ENCODE data around the gene TPSAB1.

The TPSAB1 gene

DNA sequence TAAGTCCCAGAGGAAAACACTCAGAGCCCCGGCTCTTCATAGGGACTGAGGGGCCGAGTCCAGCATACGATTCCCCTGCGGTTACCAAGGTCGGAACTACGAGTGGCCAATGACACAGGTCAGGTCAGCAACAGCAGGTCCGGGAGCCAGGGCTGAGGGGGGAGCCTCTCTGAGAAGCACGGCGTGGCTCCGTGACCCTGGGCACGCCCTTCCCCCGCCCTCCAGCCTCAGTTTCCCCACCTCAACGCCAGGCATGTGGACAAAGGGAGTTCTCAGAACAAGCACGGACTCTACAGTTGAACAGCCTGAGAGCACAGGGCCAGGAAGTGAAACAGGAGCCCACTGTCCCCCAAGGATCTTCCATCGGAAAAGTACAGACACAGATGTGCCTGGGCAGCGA is 41.0 kb downstream of the TPSAB1 start:
- no peak overlapping the region for H3K4me3 ChIP-seq (ENCODE audit: low read depth in 1 of 2, low read length in 1 of 2)
- H3K27ac ChIP-seq, result no peak overlapping the region
- TF ChIP-seq CTCF (IDR thresholded peaks at IDR 0.05), result no peak
- no peaks in the 10 kb centered on the region for H3K9me3 ChIP-seq
- H3K4me1 ChIP-seq (ENCODE audit: control insufficient read depth in 1 of 2, insufficient read depth in 1 of 2, low read depth in 1 of 2, low read length in 1 of 2), result no peaks in the 10 kb centered on the region
- no peaks in the 10 kb centered on the region for H3K36me3 ChIP-seq
- H3K27me3 ChIP-seq, result peaks cover 66% of the 10 kb centered on the region

DNA sequence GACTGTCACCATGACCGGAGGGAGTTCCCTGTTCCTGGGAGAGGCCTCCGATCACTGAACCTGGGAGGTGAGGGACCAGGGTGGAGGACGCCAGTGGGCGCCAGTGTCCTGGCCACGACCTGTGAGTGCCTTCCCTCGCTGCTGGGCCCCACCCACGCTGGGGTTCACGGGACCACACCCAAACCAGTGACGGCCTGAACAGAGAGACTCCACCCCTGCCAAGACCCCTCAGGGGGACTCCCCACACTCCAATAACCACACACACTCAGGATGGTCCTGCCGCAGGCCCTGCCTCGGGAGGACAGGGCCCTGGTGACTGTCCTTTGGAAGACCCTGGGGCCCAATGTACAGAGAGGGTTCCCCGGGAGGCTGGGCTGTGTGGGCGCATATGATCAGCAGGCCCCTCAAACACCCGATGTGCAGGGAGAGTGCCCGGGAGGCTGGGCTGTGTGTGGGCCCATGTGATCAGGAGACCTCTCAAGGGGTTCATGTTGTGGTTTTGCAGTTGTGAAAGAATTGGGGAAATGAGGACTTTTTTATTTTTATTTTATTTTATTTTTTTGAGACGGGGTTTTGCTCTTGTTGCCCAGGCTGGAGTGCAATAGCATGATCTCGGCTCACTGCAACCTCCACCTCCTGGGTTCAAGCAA is 41.9 kb downstream of the TPSAB1 start:
- H3K27me3 ChIP-seq, result peaks cover 66% of the 10 kb centered on the region
- H3K4me1 ChIP-seq (ENCODE audit: control insufficient read depth in 1 of 2, insufficient read depth in 1 of 2, low read depth in 1 of 2, low read length in 1 of 2), result no peaks in the 10 kb centered on the region
- no peaks in the 10 kb centered on the region for H3K9me3 ChIP-seq
- no peak overlapping the region for H3K27ac ChIP-seq
- no peaks in the 10 kb centered on the region for H3K36me3 ChIP-seq
- no peak for TF ChIP-seq CTCF (IDR thresholded peaks at IDR 0.05)
- no peak overlapping the region for H3K4me3 ChIP-seq (ENCODE audit: low read depth in 1 of 2, low read length in 1 of 2)

DNA sequence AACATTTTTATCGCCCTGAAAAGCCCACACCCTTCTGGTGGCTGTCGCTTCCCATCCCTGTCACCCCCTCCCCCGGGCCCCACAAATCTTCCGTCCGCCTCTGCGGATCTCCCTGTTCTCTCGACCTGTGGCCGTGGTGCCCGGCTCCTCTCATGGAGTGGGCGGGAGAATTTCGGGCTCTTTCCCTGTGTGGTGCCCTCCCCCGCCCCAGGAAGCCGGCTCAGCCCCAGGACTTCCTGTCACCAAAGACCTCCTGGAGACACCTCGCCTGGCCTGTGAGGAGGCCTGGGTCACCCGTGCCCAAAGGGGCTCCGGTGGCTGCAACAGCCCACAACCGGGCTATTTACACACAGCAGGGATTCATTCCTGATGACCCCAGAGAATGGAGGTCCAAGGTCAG is 42.8 kb downstream of the TPSAB1 start:
- H3K9me3 ChIP-seq, result no peaks in the 10 kb centered on the region
- no peaks in the 10 kb centered on the region for H3K36me3 ChIP-seq
- peaks cover 66% of the 10 kb centered on the region for H3K27me3 ChIP-seq
- H3K4me3 ChIP-seq (ENCODE audit: low read depth in 1 of 2, low read length in 1 of 2), result no peak overlapping the region
- H3K4me1 ChIP-seq (ENCODE audit: control insufficient read depth in 1 of 2, insufficient read depth in 1 of 2, low read depth in 1 of 2, low read length in 1 of 2), result no peaks in the 10 kb centered on the region
- no peak overlapping the region for H3K27ac ChIP-seq
- no peak for TF ChIP-seq CTCF (IDR thresholded peaks at IDR 0.05)

GRCh38 chr16:1283996-1284616 is 43.6 kb downstream of the TPSAB1 start:
- H3K9me3 ChIP-seq, result no peaks in the 10 kb centered on the region
- no peaks in the 10 kb centered on the region for H3K36me3 ChIP-seq
- H3K4me1 ChIP-seq (ENCODE audit: control insufficient read depth in 1 of 2, insufficient read depth in 1 of 2, low read depth in 1 of 2, low read length in 1 of 2), result no peaks in the 10 kb centered on the region
- H3K27me3 ChIP-seq, result peaks cover 66% of the 10 kb centered on the region
- H3K27ac ChIP-seq, result no peak overlapping the region
- H3K4me3 ChIP-seq (ENCODE audit: low read depth in 1 of 2, low read length in 1 of 2), result no peak overlapping the region
- TF ChIP-seq CTCF (IDR thresholded peaks at IDR 0.05), result no peak

- Histone ChIP-seq H3K36me3 (no peaks in the 10 kb centered on the region), H3K27me3 (peaks cover 76% of the 10 kb centered on the region), H3K4me1 (ENCODE audit: control insufficient read depth in 1 of 2, insufficient read depth in 1 of 2, low read depth in 1 of 2, low read length in 1 of 2) (peaks cover 0 to 4% of the 10 kb centered on the region in 2 experiments), H3K4me3 (ENCODE audit: low read depth in 1 of 2, low read length in 1 of 2) (no peak overlapping the region), H3K27ac (no peak overlapping the region), H3K9me3 (no peaks in the 10 kb centered on the region)
- TF ChIP-seq CTCF (IDR thresholded peaks at IDR 0.05), result no peak
Observed at GRCh38 chr16:1285669-1286512, 45.4 kb downstream of the TPSAB1 start.
